GM18517 (cell line): ENCODE measurements around the gene NFATC1.
"Not testable (repeated sequence)": the region's sequence is repeated elsewhere in the genome, so short reads cannot be mapped to it uniquely, and the experiment has no call there.

Source experiments
- ATAC-seq: cut with Tn5 transposase; IDR thresholded peaks from one replicate; pipeline ENCODE4 v1.9.1; 2021; ENCODE audit warnings: mild to moderate bottlenecking, moderate library complexity; ENCODE audit not compliant: unreplicated experiment

Gene NFATC1

DNA sequence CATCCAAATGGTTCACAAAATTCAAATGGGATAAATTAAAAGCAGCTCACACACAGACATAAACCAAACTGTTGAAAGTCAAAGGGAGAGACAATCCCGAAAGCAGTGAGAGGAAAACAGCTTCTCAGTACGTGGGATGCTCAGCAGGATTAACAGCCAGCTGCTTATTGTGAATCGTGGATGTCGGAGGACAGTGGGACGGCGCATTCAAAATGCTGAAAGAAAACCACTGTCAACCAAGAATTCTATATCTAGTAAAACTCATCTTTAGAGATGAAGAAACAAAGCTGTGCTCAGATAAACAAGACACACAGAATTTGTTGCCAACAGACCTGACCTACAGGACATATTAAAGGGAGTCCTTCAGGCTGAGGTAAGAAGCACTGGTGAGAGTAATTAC, 102.9 kb downstream of the NFATC1 start:
- no peak for ATAC-seq

DNA sequence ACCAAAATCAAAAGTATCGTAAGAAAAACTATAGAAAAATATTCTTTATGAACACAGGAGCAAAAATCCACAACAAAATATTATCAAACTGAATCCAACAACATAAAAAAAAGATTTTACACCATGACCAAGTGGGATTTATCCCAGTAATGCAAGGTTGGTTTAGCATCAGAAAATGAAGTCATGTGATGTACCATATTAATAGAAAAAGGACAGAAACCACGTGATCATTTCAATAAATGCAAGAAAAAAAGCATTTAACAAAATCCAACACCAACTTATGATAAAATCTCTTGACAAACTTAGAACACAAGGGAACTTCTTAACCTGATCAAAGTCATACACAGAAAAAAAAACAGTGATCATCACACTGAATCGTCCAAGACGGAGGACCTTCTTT, 105.3 kb downstream of the NFATC1 start:
- no peak for ATAC-seq

DNA sequence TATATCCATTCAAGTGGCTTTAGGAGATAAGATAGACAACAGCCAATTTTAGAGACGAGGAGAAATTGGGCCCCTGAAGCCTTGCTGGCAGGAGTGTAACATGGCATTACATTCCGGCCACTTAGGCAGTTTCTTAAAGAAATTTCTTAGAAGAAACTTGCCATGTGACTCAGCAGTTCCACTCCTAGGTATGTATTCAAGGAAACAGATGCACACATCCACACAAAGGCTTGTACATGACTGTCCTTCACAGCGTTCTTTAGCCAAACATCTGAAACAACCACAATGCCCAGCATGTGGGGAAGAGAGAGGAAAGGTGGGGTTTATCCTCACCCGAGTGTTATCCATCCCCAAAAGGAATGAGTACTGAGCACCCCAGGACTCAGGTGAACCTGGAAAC, 107.1 kb downstream of the NFATC1 start:
- ATAC-seq = no peak

DNA sequence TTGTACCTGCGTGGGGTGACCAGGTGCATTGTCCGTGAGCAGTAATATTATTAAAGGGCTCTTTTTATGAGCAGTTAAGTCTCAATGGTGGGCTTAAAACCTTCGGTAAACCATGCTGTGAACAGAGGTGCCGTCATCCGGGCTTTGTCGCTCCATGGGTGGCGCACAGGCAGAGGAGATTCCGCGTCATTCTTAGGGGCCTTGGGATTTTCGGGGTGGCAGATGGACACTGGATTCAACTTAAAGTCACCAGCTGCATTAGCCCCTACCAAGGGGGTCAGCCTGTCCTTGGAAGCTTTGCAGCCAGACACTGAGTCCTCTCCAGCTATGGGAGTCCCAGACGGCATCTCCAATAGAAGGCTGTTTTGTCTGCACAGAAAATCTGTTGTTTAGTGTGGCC, 107.7 kb downstream of the NFATC1 start:
- no peak for ATAC-seq

DNA sequence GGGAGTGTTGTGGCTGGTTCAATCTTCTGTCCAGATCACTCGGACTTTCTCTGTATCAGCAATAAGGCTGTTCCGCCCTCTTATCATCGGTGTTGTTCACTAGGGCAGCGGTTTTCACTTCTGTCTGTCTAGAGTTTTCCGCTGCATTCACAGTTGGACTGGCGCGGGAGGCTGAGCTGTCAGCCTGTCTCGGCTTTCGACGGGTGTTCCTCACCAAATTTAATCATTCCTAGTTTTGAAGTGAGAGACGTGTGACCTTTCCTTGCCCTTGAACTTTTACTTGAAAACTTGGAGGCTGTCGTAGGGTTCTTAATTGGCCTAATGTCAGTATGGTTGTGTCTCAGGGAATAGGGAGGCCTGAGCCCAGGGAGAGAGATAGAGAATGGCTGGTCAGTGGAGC, 108.3 kb downstream of the NFATC1 start:
- ATAC-seq = no peak

DNA sequence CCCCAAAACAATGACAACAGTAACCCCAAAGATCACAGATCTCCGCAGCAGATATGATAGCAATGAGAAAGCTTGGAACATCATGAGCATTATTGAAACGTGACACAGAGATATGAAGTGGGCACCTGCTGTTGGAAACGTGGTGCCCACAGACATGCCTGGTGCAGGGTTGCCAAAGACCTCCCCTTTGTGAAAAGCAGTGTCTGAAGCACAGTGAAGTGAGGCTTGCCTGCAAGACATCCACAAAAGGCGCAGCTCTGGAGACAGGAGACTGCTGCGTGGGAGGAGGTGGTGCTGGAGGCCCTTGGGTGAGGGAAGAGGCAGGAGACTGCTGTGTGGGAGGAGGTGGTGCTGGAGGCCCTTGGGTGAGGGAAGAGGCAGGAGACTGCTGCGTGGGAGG, 108.8 kb downstream of the NFATC1 start:
- ATAC-seq = not testable (repeated sequence)

DNA sequence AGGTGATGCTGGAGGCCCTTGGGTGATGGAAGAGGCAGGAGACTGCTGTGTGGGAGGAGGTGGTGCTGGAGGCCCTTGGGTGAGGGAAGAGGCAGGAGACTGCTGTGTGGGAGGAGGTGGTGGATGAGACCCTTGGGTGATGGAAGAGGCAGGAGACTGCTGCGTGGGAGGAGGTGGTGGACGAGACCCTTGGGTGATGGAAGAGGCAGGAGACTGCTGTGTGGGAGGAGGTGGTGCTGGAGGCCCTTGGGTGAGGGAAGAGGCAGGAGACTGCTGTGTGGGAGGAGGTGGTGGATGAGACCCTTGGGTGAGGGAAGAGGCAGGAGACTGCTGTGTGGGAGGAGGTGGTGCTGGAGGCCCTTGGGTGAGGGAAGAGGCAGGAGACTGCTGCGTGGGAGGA, 109.7 kb downstream of the NFATC1 start:
- not testable (repeated sequence) for ATAC-seq

DNA sequence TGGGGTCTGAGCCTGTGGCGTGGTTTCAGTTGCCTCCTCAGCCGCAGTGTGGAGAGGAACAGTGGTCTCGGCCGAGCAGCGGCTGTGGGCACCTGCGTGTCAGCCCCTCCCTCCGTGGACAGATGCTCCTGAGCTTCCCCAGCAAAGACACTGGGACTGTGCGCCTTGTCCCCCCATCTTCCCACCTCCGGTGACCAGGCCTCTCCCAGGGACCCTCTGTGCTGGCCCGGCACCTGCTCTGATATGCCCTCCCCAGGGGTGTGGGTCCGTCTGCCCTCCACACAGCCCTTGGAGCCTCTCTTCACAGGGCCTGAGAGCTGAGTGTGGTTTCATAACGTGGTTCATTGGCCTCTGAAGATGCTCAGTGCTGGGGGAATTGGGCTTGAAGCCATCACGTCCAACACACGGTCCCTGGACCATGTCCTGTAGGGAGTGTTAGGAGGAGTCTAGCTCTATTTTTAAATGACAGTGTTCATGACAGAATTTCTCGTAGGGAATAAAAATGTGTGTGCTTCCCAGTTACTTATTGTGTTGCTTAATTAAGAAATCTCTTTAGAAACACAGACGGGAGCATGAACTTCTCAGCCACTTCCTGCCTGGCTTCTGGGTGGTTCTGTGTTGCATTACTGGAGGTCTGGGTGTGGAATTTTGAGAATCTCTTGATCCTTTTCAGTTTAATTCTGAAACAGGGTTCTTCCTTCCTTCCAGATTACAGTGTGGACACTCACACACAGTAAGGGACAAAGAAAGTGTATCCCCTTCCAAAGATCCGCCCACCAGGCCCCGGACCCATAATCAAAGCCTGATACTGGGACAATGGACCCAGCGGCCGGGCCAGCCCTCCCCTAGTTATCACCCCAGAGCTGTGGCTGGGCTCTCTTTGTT, 110.7 kb downstream of the NFATC1 start:
- ATAC-seq = no peak

DNA sequence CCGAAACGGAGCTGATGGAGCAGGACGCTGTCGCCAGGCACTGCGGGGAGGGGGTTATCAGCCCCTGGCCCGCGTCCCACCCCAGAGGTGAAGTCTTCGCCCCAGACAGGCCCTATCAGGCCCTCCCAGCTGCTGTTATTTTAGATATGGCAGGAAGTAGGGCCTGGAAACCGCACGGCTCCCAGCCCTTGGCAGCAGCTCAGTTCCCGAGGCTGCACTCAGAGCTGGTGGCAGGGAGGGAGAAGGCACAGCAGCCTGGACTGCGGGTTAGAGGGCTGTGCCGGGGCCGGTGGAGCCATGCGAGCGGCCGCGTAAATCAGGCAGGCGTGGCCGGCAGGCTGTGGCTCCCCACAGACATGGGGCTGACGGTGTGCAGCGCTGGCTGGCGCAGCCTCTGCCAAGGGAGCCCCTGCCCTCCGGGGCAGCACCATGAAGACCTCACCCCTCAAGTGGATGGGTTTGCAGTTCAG, 111.4 kb downstream of the NFATC1 start:
- no peak for ATAC-seq

DNA sequence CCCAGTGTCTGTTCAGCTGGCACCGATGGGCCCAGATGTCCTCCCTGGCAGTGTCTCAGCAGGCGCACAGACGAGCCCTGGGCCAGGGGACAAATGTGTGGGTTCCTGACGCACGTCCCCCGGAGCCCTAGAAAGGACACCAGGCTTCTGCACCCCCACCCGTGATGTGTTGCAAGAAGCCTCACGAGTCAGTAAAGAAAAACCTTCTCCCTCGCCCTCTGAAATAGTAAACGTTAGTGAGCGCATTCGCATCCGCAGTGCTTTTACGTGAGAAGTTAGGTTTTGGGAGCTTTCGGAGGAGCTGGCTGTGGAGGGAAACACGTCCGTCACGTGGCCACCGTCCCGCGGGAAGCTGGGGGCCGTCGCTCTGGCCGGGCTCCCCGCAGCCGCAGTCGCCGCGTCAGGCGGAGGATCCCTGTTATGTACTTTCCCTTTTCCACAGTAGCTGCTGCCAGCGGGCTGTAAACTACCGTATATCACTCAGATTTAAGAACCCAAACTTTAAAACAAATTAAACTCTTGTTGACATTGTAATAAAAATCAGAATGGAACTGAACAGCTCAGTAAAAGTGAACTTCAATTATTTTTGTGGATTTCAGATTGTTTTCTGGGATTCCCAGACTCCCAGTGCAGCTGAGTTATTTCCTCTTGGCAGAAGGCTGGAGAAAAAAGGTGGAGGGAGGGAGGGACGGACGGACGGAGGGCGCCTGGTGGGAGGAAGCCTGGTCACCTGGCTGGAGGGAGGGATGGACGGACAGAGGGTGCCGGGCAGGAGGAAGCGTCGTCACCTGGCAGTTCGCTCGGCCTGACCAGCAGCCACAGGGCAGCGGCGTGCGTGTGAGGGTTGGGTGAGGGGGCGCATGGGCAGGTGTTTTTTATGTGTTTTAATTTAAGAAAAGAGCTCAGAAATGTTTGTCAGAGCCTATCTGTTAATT, 112.1 kb downstream of the NFATC1 start:
- no peak for ATAC-seq

DNA sequence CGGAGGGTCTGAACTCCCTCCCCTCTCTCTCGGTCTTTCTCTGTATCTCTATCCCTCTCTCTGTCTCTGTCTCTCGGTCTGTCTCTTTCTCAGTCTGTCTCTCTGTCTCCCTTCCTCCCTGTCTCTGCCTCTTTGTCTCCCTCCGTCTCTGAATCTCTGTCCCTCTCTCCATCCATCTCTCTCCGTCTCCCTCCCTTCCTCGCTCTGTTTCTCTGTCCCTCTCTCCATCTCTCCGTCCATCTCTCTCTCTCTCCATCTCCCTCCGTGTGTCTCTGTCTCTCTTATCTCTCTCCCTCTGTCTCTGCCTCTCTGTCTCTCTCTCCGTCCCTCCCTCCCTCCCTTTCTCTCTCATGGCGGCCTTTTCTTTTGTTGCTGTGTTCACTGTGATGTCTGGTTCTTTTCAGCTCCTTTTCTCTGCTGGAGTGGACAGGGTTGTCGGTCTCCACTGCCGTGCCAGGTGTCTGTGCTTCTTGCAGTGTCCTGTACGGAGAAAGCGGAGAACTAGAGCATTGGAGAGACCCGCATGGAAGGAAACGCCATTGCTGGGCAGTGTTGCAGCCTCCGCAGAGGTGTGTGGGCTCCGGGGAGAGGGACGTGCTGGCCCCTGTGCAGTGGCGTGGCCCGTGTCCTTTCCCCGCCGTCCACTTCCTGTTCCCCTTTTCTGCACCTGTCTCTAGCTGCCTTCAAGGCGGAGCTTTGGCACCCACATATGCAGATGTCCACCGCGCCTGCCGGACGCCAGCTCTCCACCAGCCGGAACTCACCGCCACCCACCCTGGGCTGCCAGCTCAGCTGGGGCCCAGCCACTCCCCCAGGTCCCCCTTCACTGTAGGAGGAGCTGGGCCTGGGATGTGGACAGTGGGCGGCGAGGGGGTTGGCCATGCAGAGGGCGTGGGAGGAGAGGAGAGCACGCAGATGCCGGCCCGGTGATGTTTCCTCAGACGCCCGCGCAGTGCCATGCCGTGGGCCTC, 113.1 kb downstream of the NFATC1 start:
- no peak for ATAC-seq

DNA sequence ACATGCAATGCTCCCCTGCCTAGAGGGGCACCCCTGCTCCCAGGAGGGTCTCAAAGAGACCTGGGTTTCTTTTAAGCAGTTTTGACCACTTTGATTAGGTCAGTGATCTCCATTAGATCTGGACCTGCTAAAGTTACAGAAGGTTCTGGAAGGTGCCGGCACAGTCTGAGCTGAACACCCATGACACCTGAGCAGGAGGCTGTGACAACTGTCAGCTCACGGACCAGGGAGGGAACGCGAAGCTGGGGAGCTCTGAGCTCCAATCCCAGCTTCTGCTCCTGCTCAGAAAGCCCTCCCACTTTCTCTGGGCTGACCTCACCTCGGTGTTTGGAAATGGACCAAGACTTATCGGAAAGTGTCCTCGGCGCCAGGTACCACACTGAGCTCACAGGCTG, 113.8 kb downstream of the NFATC1 start:
- no peak for ATAC-seq

DNA sequence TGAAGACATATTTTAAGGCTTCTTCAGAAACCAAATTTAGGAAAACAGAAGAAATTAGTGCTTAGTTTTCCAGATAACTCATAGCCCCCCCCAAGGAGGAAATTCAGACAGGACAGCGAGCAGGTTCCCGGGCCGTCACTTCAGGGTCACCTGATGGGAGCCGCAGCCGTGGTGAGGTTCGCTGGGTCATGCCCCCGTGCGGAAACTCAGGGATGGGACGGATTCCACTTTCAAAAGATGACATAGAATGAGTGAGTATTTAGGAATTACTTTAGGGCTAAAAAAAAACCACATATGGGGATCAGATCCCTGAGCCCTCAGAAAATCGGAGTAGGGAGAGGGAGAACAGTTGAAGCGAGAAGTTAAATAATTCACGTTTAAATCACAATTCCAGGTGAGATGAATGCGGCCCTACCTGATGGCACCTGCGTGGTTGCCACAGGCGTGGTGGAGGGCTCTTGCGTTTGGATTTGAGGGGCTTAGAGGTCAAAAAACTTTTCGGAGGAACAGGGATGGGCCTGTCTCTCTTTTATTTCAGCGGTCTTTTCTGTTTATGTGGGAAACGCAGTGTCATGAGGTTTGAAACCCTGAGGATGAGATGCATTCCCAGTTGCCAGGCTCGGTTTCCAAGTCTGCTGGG, 114.4 kb downstream of the NFATC1 start:
- ATAC-seq = no peak

DNA sequence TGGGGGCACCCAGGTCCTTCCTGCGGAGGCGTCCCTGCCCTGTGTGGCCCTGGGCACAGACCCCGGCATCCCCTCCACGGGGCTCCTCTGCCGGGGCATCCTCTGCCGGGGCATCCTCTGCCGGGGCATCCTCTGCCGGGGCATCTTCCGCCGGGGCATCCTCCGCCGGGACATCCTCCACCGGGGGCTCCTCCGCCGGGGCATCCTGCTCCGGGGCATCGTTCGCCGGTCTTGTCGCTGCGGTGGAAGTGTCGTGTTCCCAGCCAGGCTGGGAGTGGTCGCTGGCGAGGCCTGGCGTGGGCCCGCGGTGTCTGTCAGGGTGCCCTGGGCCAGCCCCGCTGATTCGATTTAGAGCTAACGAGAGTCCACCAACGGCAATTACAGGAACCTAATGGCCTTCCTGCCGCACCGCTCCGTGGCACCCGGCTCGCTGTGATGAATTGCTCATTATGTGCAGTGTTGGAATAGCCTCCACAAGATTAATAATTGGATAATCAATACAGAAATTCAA, 115.1 kb downstream of the NFATC1 start:
- no peak for ATAC-seq

DNA sequence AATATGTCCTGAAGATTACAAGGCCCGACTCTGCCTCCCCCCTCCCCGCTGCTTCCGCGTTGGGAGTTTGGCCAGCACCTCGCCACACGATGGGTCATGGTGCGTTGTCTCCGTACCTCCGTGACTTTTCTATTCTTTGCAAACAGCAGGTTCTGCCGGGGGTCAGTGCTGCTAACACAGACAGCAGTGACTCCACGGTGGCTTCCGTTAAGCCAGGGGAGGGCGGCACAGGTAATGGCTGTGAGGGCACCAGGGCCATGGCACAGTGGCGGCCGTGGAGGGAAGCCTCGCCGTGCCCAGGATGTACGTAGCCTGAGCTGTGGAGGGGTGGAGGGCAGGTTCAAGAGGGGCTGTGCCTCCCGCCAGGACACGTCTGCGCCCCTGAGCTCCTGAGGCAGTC, 115.5 kb downstream of the NFATC1 start:
- no peak for ATAC-seq

DNA sequence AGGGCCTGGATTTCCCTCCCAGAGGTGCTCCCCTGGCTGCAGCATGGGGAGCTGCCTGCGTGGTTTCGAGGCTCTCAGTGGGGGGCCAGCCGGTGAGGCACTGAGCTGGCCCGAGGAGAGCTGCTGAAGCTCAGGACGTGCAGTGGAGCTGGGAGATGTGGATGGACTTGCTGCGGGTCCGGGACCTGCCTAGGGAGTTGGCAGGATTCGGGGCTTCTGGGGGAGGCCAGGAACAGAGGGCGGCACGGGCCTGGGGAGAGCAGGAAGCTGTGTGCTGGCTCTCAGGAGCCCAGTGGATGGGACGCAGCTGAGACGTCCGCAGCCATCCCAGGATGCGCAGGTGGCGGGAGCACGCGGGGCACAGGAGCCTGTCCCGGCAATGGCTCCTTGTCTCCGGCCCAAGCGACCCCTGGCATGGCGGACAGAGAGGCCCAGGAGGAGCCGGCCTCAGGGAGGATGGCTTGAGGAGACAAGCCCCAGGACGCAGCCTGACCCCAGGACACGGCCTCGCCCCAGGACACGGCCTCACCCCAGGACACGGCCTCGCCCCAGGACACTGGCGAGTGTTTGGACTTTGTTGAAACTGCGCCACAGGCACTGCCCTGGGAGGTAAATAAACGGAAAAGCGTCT, 116.1 kb downstream of the NFATC1 start:
- no peak for ATAC-seq

DNA sequence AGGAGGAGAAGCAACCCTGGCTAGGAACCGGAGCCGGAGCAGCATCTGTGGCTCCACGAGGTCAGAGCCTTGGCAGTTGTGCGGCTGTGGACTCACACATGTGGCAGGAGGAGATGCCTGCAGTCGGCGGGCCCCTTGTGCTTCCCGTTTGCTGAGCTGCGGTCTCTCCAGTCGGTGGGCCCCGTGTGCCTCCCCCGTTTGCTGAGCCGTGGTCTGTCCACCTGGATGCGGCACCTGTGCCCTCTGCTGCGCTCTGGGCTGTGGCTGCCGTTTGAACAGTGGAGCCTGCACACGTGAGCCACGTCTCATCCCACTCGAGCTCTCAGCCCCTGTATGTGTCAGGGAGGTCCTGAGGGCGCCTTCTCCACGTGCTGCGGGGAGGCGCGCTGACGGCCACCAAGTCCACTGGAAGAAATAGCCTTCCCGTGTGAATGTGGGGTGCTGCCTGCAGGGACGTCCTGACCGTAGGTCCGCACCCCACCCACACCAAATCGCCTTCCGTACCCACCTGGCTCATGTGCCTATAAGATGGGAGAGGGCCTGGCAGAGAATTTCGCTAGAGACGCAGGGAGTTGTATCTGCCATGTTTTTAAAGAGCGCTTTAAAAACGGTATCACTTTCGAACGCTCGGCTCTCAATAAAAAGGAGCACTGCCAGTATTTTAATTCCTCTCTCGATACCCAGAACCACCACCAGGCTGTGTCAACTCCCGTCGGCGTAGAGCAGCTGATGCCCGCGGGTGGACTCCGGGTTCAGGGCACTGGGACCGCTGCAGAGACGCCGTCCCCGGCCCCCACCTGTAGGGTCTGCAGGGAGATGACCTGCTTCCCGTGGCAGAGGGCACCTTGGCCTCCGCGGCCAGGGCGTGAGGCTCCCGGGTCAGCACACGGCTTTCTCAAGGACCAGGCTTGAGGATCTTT, 117.0 kb downstream of the NFATC1 start:
- no peak for ATAC-seq

DNA sequence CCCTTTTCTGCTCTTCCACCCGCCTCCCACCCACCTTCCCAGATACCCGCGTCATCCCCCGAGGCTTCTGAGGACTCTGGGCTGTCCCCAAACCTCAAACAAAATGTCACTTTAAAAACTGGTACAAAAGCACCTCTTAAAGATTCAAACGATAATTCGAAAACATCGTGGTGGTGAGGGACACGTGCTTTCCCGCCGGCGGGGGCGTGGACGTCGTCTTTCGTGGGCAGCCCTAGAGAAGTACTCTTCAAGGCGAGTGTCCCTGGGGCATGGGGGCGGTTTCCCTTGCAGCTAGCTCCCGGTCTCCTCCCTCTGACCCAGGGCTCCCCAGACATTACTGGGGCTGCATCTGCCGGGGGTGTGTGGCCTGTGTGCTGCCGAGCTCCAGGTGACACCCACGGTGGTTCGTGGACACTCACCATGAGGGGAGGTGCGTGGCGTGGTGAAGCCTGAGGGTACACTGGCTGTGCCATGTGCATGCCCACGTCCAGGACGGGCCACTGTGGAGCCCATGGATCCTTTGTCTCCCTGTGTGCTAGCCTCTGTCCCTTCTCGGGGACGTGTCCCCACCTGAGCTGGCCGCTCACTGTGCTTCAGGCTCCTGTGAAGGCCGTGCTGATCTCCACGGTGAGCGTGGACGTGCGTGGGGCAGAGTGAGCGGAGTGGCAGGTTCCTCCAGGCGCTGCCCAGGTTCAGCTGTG, 117.8 kb downstream of the NFATC1 start:
- no peak for ATAC-seq
